ENCODE results near the gene COL24A1.
"Not testable (repeated sequence)": the region's sequence is repeated elsewhere in the genome, so short reads cannot be mapped to it uniquely, and the experiment has no call there.

Gene COL24A1

DNA sequence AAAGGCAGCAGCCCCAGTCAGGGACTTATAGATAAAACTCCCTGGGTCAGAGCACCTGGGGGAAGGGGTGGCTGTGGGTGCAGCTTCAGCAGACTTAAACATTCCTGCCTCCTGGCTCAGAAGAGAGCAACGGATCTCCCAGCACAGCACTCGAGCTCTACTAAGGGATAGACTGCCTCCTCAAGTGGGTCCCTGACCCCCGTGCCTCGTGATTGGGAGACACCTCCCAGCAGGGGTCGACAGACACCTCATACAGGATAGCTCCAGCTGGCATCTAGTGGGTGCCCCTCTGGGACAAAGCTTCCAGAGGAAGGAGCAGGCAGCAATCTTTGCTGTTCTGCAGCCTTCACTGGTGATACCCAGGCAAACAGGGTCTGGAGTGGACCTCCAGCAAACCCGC is 84.1 kb downstream of the COL24A1 start:
- not testable (repeated sequence) for DNase-seq (ENCODE audit: low read depth)

DNA sequence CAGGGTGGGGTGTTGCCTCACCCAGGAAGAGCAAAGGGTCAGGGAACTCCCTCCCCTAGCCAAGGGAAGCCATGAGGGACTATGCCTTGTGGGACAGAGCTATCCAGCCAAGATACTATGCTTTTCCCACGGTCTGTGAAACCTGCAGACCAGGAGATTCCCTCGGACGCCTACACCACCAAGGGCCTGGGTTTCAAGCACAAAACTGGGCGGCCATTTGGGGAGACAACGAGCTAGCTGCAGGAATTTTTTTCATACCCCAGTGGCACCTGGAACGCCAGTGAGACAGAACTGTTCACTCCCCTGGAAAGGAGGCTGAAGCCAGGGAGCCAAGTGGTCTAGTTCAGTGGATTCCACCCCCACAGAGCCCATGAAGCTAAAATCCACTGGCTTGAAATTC is 84.7 kb downstream of the COL24A1 start:
- not testable (repeated sequence) for DNase-seq (ENCODE audit: low read depth)

DNA sequence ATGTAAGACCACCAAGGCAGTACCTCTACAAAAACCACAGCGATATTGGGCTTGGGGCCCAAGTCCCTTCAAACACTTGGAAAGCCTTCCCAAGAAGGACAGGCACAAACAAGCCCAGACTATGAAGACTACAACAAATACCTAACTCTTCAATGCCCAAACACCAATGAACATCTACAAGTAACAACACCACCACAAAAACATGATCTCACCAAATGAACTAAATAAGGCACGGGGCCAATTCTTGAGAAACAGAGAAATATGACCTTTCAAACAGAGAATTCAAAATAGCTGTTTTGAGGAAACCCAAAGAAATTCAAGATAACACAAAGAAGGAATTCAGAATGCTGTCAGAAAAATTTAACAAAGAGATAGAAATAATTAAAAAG is 86.8 kb downstream of the COL24A1 start:
- DNase-seq (ENCODE audit: low read depth): peak; percentile 41

DNA sequence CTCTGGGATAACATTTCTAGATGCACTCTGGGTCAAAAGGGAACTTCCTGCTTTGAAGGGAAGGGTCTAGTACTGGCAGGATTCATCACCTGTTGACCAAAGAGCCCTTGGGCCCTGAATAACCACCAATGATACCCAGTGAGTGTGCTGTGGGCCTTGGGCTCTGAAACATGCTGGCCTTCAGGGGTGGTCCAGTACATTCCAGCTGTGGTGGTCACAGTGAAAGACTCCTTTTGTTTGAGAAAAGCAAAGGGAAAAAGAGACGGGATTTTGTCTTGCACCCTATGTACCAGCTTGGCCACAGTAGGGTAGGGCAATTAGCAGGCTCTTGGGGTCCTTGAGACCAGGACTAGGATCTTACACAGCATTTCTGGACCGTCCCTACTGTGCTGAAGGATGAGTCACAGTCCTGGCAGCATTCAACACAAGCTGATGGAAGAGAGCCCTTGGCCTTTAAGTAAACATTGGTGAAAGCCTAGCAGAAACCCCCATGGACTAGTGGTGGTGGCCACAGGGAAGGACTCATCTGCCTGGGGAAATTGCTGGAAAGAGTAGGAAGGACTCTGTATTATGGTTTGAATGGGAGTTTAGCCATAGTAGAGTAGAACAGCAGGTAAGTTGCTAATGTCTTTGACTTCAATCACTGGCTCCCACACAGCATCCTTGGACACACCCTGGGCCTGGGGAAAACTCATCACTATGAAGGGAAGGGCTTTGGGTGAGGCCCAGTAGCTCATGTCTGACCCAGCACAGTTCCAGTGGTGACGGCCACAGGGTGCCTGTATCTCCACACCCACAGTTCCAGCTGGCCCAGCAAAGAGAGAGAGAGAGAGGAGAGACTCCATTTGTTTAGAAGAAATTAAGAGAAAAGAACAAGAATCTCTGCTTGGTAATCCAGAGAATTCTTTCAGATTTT is 87.5 kb downstream of the COL24A1 start:
- DNase-seq (ENCODE audit: low read depth): peak; percentile 55

DNA sequence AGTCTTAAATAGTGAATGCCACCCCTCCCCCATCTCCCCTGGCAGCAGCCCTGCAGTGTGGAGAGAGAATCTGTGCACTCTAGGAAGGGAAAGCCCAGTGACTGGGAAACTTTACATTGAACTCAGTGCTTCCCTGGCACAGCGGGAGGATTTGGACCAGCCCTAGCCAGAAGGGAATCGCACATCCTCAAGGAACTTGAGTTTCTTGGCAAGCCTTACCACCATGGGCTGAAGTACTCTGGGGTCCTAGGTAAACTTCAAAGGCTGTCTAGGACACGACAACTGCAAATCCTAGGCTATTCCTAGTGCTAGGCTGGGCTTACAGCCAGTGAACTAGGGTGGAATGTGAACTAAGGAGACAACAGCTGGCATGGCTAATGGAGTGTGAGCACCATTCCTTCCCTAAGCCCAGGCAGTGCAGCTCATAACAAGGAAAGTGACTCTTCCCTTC is 88.3 kb downstream of the COL24A1 start:
- DNase-seq (ENCODE audit: low read depth): peak; percentile 56

DNA sequence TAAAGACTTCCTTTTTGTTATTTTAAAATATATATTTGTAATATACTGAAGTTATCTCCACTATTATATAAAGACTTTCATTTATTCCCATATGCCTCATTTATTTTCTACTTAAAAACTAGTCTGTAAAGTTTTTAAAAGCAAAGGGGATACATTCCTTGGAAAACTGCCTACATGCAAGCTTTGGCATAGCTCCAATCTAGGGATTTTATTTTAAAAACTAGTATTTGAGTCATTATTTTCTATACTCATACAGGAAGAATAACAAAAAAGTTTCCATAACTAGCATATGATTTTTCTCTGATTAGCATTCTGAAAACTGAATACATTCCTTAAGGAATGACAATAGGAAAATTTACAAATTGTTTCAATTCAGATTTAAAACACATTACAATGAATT is 88.9 kb downstream of the COL24A1 start:
- DNase-seq (ENCODE audit: low read depth): peak; percentile 32

DNA sequence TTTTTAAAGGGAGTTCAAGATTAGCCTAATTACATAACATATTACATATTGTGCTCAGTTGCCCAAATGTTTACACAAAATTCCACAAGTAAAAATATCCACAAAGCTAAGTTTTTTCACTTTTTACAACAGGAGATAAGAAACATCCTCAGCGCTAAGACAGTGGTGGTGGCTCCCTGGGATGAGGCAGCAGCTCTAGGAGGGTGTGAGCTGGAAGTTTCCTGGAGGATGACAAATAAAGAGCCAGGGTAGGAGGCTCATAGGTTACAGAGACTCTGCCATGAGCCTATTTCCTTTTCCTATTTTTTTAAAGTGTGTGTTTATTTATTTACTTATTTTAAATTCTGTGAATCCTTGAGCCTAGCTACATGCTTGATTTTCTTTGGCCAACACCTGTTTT is 91.7 kb downstream of the COL24A1 start:
- no peak for DNase-seq (ENCODE audit: low read depth)

DNA sequence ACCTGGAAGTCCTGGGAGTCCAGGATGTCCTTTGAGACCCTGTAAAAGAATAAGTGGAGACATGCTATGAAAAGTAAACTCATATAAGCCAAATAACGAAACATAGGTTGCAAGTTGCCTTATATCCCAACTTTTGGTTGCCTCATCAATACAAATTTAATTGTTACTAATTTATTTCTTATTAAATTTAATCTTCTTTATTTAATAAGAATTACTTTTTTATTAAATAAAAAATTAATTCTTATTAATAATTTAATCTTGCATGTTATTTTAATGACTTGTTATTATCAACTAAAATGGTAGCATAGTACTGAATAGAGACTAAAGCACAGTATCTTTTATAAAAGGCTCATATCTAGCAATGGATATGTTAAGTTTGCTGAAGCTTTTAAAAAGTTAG is 92.9 kb downstream of the COL24A1 start:
- DNase-seq (ENCODE audit: low read depth): no peak

DNA sequence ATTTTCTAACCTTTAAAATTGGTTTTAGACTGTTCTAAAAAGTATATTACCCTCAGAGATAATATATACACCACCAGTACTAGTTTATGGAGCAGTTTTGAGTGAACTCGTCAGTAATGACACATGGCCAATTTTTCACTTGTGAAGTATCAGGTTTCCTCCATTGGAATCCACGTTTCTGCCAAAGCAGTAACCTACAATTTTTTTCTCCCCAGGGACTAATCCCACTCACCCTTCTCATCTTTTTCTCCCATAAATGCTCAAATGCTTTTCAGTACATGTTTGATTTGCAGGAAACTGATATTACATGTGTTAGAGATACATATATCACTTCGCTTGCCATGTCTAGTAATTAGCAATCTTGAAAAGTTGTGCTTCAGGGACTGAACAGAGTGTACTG is 94.1 kb downstream of the COL24A1 start:
- peak; percentile 15 for DNase-seq (ENCODE audit: low read depth)

DNA sequence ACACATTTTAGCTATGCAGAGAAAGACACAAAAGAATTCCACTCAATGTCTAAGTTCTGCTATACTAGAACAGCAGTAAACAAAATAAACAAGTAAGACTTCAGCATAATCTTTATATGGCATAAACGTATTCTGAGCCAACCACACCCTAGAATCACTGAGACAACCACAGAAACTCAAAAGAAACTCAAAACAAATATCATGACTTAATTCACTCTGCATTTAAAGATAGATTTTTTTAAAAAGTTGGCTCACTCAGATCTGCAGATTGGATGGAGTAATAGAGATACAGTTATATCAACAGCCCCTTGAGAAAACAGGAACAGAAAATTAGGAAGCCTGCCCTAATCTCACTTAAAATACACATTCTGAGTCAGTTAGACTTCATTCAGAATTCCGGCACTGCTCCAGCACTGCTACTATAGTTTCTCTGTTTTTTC is 95.0 kb downstream of the COL24A1 start:
- no peak for DNase-seq (ENCODE audit: low read depth)

DNA sequence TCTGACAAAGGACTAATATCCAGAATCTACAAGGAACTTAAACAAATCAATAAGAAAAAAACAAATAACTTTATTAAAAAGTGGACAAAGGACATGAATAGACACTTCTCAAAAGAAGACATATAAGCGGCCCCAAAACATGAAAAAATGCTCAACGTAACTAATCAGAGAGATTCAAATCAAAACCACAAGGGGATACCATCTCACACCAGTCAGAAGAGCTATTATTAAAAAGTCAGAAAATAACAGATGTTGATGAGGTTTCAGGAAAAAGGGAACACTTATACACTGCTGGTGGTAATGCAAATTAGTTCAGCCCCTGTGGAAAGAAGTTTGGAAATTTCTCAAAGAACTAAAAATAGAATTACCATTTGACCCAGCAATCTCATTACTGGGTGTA is 102.2 kb downstream of the COL24A1 start:
- no peak for DNase-seq (ENCODE audit: low read depth)

DNA sequence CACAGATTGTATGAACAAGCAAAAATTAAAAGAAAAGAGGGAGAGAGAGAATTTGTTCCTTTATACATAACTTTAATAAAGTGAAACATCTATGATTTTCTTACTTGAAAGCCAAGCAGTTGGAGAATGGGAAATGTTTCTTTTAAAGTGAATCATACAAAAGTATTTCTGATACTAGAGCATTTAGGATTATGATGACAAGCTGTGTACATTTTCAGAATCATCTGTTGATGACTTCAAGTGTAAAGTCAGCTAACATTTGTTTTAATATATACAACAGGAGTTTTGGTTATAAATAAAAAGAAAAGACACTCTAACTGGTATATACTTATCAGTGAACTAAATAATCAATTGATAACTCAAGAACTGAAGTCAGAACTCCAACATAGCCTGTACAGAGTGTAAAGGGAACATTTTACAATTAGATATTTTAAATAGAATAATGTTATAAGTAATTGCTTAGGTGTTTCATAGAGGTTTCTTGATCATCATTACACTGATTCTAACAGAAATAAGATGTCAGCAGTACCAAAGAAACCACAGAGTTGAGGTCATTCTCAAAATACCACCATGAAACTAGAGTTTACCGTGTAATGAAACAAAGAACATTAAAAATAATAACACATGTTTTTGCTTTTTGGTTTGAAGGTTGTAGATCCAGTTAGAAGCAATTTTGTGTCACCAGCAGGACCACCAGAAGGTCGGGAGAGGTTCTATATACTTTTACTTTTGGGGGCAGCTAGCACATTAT is 103.4 kb downstream of the COL24A1 start:
- DNase-seq (ENCODE audit: low read depth): no peak

DNA sequence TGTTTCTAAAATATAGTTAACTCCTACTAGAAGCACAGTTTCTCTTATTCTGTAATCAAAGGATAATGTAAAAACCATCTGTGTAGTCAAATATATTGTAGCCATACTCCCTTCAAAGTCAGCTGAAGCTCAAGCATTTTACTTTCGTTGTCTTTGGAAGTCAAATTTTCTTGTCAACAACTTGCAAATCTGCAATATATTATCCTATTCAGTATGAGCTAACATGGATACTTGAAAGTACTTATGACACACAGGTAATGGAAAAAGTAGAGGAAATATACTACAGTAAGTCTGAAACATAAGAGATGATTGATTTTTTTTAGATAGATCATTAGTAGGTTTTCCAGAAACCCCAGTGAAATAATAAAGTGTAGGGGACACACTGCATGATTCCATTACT is 121.5 kb downstream of the COL24A1 start:
- no peak for DNase-seq (ENCODE audit: low read depth)

DNA sequence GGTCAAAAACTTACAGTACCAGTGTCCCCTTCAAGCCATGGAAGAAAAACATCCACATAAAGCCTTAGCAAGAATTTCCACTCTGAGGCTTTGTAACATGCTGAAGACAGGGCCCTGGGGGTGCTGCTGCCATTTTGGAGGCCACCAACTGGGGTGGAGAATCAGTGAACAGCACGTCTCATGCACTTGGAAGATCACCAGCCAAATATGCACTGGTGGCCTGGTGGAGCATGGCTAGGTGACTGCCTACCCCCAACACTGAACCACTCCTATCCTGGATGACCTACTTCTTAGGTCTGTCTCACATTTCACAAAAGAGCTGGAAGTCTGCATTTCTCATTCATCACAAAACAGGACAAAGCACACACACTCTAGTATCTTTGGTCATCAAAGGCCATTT is 126.4 kb downstream of the COL24A1 start:
- DNase-seq (ENCODE audit: low read depth): no peak

DNA sequence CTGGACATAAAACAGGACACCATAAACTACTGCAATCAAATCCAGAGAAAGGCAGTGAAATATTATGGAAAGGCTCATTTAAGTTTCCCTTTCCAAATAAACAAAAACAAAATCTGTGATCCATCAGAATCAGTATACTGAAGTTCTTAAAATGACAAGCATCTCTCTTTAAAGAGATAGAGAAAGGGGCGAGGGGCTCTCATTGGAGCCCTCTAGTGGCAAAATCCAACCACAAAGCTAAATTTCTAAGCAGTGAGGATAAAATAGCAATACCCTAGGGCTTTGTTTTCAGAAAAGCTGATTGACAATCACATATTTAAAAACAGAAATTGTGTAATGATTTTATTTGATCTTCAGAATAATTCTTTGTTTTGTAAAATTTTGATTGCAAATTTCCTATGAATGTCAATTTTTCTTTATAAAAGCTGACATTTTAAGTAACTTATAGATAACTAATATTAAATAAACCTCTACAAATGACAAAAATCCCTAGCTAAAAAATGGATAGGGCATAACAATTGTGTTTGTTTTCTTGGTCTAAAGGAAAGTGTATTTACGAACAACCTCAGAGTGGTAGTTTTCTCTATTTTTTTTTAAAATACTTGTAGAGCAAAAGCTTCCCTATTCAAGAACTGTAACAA is 138.2 kb downstream of the COL24A1 start:
- peak; percentile 56 for DNase-seq (ENCODE audit: low read depth)

DNA sequence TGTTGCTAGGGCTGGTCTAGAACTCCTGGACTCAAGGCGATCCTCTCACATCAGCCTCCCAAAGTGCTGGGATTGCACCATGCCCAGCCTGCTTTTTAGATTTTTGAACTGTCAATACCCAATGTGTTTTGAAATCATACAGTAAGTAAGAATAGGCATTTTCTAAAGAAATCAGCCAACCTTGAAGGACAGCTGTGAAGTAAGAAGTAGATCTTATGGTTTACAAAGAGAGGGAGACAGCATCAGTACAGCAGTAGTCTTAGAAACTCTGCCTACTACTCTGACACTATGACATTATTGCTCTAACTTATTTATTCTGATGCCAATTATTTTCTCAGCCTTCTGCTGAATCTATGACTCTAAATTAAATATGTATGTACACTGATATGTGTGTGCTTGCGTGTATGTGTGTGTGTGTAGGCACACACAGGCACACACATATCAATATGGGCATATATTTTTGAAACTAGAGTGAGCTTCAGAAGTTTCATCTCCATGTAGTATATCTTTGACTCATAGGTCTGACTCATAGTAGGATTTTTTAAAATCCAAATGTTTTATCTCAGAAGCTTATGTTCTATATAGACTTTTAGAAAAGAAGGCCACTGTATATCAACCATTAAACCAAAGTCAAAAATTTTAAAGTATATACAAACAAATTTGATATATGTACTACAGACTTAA is 140.4 kb downstream of the COL24A1 start:
- DNase-seq (ENCODE audit: low read depth): no peak

DNA sequence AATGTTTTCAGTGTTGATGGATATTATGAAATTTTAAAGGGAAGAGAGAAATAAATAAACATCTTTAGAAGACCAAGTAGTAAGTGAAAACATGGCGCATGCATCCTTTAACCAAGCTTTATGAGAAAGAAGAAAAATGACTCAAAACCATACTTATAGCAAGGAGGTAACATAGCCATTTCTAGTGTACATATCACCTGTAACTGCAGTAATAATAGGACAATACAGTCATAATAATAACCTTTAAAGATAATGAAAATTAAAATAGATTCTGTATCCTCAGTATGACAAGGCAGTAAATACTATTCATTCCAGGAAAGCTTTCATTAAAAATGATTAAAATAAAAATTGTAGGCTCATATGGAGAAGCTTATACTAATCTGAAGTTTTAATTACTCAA is 141.2 kb downstream of the COL24A1 start:
- no peak for DNase-seq (ENCODE audit: low read depth)

DNA sequence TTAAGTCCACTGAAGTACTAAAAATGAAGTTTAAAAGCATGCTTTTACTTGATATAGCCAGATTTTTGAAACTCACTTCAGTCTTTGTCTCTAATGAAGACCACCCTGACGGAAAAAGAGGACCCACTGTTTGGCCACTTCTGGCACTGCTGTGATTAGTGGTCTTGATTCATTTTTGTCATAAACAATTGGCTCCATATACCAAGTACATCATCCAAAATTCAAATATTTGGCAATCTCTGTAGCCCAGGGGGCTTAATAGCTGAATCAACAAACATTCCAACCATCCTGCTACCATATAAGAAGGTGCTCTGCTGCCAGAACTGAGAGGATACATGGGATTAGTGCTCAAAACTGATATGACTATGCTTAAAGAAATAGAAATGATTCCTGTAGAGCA is 156.0 kb downstream of the COL24A1 start:
- DNase-seq (ENCODE audit: low read depth): no peak

DNA sequence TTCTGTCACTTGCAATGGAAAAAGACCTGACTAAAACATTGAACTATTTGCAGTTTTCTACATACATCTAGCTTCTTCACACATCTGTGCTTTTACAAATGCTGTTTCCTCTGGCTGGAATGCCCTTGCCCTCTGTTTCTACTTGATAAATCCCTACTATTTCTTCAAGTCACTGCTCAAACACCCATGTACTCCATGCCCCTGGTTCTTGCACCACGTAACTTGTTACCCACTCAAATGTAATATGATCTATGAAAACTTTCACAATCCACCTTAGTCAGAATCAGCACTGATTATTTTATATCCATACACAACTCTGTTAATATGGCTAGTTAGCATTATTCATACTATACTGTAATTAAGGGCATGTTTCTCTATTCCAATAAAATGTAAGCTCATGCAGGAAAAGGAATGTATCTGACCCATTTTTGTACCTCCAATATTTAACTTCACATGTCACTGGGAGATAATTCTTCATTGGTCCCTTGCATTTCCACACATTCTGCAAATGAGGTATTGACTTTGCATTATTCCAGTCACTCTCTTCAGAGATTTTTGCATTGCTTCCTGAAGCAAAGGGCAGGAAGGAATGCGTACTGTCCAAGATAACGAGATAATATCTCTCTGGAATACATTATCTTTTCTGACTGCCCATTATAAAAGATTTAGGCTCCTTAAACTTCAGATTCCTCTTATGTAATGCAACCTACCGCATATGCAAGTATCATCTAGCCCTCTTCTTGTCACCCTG is 158.3 kb downstream of the COL24A1 start:
- peak; percentile 5 for DNase-seq (ENCODE audit: low read depth)

DNA sequence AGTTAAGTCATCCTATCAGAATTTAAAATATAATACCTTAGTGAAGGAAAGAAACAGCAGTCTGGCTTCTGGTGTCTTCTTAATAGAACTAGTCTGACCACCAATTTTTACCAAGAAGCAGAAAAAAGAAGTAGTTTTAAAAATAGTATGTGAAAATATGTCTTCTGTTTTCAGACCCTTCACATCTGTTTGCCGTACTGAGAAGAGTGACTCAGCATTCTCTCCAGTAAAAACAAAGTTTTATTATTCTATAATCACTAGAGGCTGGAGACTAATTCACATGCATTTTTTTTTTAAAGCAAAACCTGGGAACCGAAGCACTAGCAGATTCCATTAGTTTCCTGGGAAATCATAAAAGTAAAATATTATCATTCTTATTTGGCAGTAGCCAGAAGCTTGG is 163.8 kb downstream of the COL24A1 start:
- peak; percentile 81 for DNase-seq (ENCODE audit: low read depth)

DNA sequence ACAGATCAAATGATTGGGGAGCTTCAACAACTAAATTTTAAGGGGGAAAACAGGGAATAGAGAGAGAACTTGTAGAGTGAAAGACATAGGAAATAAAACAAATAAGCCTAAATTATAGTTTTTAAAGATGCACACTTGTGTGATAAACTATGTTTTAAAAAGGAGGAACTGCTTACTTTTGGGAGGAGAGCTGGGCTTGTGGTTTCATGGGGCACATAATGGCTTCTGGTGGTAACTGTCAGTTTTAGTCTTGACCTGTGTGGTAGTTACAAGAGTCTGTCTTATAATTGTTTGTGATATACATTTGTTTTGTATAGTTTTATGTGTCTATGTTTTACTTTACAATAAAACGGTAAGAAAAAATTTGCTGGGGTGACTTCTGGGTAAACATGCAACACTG is 165.3 kb downstream of the COL24A1 start:
- no peak for DNase-seq (ENCODE audit: low read depth)

Measured in EH (cell line).